ENCODE data around the gene POLD1.

DNA sequence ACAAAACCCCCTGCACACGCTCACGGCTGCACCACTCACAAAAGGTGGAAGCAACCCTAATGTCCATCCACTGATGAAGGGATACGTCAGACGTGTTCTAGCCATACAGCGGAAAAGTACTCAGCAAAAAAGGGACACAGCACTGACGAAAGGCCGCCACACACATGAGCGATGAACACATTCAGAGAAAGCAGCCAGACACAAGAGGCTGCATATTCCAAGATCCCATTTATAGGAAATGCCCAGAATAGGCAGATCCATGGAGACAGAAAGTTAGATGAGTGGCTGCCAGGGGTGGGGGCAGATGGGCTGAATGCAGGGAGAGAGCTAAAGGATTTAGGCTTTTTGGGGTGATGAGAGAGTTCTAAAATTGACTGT, 3.7 kb downstream of the POLD1 start:
- TF ChIP-seq, protein P1, sequence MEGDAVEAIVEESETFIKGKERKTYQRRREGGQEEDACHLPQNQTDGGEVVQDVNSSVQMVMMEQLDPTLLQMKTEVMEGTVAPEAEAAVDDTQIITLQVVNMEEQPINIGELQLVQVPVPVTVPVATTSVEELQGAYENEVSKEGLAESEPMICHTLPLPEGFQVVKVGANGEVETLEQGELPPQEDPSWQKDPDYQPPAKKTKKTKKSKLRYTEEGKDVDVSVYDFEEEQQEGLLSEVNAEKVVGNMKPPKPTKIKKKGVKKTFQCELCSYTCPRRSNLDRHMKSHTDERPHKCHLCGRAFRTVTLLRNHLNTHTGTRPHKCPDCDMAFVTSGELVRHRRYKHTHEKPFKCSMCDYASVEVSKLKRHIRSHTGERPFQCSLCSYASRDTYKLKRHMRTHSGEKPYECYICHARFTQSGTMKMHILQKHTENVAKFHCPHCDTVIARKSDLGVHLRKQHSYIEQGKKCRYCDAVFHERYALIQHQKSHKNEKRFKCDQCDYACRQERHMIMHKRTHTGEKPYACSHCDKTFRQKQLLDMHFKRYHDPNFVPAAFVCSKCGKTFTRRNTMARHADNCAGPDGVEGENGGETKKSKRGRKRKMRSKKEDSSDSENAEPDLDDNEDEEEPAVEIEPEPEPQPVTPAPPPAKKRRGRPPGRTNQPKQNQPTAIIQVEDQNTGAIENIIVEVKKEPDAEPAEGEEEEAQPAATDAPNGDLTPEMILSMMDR (IDR thresholded peaks at IDR 0.05) = no peak
- no peak for TF ChIP-seq EZH2 (IDR thresholded peaks at IDR 0.05)
- no peak for TF ChIP-seq EZH2phosphoT487 (IDR thresholded peaks at IDR 0.05)

All from neural progenitor cell (in vitro differentiated cells).